RPMI8226 (cell line): ENCODE measurements around the gene PVALB.

Source experiments
- DNase-seq: peaks from one replicate; pipeline ENCODE4 v3.0.0-alpha.2; 2015

PVALB gene

DNA sequence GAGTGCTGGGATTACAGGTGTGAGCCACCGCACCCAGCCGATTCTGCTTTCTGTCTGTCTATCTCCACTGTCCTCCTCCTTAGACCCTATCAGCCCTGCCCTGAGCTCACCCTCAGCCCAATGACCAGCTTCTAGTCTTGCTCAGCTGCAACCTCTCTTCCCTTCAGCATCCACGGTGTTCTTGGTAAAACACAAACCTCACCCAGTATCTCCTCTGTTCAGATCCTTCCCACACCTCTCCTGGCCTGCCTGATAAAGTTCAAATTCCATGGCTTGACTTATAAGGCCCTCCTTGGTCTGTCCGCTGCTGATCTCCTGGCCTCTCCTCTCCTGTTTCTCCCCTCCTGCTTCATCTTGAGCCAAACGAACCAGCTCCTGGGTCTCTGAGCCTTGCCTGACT lies 29.4 kb upstream of the PVALB start:
- DNase-seq, result no peak

DNA sequence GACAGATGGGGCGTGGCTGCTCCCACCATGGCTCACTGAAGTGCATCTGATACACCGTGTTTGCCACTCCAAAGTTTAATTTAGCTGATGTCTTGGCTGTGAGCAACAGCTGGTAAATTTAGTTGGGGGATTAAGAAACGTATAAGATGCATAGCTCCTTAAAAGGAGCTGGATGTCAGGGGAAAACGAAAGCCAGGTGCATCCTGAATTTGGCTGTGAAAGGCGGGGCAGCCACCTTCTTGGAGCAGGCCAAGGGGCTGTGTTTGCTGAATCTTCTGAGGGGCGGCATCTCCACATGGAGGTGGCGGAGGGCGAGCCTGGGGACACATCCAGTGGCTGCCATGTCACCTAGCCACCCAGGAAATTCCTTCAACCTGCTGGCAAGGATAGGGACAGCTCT lies 23.3 kb upstream of the PVALB start:
- peak; percentile 84 for DNase-seq

DNA sequence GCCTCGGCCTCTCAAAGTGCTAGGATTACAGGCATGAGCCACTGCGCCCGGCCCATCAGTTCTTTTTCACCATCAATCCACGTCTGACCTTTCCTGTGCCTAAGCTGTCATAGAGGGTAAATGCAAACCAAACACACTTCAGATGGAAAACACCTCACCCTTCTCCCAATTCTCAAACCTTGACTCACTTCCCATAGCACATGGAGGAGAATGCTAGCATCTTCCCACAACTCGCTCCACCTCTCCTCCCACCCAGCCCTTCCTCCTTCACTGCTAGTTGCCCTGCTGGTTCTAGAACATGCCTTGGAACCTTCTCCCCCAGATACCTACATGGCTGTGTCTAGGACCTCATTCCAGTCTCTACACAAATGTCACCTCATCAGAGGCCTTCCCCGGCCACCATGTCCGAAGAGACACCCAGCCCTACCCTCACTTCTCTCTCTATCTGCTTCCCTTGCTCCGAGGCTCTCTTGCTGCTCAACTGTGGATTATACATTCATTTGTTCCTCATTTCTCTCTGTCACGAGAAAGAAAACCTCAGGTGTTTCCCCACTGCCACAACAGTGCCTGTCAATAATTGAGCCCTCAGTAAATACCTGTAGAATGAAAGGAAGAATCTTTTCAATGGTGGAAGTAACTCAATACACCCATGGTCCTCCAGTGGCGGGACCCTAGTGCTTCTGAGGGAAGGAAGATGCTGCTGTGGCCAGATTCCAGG lies 22.7 kb upstream of the PVALB start:
- peak; percentile 42 for DNase-seq

DNA sequence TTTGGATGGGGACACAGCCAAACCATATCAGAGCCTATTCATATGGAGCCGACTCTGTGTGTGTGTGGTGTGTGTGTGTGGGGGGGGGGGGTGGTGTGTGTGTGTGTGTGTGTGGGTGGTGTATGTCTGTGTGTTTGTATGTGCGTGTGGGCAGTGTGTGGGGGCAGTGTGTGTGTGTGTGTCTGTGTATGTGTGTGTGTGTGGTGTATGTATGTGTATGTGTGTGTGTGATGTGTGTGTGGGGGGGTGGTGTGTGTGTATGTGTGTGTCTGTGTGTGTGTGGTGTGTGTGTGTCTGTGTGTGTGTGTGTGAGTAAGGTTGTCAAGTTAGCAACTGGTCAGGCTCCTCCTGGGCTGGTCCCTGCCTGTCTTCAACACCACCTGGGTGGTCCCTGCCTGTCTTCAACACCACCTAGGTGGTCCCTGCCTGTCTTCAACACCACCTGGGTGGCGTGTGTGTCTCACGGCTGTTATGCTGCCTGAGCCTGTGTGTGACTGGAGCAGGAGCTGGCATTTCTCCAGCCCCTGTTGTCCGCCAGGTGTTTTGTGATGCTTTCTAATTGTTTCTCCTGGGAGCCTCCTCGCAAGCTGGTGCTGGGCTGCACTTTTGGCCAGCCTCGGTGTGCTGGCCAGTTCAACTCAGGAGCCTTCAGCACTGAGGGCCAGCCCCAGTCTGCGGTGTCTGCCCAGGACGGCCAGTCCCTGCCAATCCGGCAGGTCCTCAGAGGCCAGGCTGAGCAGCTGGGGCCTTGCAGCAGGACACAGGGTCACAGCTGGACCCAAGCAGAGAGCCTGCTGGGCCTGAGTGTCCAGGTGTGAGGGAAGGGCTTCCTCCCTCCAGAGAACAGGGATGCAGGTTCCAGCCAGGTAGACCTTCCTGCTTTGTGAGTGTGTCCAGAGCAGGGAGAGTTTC lies 21.5 kb upstream of the PVALB start:
- DNase-seq, result peak; percentile 92

DNA sequence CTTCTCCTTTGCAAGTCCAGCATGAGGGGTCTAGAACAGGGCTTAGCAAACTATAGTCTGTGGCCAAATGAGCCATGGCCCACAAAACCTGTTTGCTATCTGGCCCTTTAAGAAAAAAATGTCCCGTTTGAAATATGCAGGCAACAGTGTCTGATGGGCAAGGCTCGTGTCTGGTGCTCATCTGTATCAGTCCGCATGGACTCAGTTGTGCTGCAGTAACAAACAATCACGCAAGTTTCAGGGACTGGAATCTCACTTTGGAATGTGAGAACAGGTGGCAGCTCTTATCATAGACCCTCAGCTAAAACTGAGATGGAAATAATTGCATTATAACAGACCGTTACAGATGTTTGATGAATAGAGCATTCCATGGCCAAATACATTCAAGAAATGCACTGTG lies 19.1 kb upstream of the PVALB start:
- DNase-seq, result no peak

DNA sequence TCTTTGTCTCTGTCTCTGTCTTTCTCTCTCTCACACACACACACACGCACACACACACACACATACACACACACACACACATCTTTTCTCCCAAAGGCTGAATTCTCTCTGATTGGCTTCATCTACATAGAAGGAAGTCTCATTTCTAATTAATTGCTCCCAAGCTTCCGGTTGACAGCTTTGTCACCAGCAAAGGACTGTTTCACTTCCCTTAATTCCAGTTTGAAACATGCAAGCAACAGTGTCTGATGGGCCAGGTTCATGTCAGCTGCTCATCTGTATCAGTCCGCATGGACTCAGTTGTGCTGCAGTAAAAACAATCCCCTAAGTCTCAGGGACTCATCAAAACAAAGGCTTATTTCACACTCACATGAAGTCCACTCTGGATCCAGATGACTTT lies 16.2 kb upstream of the PVALB start:
- DNase-seq, result peak; percentile 89

DNA sequence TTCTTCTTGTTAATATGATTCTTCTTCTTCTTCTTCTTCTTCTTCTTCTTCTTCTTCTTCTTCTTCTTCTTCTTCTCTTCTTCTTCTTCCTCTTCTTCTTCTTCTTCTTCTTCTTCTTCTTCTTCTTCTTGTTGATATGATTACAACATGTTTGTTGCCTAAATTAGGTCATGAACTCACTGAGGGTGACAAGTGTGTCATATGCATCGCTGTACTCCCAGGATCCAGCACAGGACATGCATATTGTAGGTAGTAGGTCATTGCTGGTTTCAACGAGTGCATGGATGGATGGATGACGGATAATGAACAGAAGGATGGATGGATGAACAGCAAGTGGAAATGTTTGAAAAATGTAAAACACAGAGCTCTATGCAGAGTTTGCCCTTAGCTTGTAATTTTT lies 14.9 kb upstream of the PVALB start:
- no peak for DNase-seq

DNA sequence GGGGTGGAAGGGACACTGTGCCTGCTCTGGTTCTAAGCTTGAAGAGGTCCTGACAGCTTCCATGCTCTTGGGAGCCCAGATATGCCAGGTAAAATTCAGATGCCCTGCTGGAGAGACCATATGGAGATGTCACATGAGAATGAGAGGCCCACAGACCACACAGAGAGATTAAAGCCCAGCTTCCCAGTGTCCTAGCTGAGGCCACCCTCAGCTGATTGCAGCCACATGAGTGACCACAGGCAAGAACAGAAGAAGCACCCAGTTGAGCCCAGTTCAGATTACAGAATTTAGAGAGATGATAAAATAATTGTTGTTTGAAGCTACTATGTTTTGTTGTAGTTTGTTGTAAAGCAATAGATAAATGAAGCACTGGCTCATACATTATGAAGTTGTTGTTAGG lies 14.4 kb upstream of the PVALB start:
- DNase-seq, result no peak

DNA sequence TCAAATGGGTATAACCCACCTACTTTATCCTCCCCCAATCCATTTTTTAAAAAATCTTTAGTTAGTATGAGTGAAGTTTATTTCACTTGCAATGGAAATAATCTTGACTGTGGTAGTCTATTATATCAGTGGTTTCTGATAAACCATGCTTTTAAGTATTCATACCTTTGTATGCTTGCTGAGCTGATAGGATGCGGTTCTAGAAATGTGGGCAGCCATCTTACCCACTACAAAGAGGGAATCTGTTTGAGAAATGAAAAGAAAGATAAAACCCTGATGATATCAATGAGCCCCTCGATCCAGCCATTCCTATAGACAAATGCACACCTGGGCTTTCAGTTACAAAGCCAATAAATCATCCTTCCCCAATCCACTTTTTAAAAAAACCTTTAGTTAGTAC lies 13.8 kb upstream of the PVALB start:
- DNase-seq, result no peak

DNA sequence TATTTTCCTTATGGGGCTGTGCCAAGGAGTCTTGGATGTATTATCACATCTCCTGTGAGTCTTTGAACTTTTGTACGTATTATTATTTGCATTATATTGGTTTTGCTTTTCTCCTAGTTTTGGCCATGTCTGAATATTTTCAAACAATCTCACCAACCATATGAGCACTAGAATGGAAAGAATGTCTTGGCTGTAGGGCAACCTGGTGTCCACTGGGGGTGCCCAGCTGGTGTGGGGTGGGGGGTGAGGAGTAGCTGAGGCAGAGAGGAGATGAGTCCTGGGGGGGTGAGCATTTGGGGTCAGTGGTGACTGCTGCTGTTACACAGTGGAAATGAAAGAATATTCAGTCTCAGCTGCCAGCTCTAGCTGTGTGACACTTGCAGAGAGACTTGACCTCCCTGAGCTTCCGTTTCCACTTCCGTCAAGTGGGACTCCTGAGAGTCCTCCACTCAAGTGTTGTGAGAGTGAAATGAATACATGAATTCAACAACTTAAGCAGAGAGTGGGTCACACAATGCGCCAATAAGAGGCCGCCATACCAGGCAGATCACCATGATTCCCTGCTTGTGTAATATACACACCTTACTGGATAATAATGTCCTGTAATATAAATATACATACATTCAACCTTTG lies 12.7 kb upstream of the PVALB start:
- DNase-seq, result no peak

DNA sequence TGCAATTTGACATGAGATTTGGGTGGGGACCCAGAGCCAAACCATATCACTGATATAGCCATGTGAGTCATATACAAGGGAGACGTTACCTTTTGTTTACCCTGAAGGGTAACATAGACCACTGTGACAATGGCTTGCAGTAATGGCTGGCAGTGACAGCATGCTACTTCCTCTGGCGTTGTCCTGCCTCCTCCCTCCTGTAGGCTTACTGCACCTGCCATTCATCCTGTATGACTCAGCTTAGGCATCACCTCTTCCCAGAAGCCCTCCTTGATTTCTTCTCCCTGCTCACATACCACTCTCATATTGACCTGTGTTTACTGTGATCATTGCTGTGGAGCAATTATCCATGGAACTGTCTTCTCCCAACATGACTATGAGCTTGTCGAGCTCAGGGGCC lies 12.0 kb upstream of the PVALB start:
- DNase-seq, result no peak

DNA sequence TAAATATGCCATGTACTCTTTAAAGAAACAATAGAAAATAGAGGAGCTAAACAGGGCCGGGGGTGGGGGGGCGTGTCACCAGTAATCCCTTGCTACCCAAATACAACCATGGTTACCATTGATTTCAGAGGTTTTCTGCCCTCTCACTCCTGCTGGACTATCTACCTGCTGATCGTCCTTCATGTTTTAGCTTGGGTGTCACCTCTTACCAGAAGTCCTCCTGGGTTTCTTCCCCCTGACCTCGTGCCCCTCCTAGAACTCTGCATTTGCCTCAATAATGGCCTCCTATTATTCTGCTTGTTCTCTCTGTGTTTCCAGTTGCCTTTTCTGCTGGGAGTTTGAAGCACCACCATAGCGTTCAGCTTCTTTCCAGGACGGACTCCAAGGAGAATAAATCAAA lies 9.4 kb upstream of the PVALB start:
- no peak for DNase-seq

DNA sequence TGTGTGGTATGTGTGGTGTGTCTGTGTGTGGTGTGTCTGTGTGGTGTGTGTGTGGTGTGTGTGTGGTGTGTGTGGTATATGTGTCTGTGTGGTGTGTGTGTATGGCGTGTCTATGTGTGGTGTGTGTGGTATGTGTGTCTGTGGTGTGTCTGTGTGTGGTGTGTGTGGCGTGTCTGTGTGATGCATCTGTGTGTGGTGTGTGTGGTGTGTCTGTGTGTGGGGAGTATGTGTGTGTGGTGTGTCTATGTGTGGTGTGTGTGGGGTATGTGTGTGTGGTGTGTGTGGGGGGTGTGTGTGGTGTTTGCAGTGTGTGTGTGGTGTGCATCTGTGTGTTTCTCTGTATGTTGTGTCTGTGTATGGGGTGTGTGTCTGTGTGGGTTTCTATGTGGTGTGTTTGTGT lies 7.8 kb upstream of the PVALB start:
- DNase-seq, result no peak

DNA sequence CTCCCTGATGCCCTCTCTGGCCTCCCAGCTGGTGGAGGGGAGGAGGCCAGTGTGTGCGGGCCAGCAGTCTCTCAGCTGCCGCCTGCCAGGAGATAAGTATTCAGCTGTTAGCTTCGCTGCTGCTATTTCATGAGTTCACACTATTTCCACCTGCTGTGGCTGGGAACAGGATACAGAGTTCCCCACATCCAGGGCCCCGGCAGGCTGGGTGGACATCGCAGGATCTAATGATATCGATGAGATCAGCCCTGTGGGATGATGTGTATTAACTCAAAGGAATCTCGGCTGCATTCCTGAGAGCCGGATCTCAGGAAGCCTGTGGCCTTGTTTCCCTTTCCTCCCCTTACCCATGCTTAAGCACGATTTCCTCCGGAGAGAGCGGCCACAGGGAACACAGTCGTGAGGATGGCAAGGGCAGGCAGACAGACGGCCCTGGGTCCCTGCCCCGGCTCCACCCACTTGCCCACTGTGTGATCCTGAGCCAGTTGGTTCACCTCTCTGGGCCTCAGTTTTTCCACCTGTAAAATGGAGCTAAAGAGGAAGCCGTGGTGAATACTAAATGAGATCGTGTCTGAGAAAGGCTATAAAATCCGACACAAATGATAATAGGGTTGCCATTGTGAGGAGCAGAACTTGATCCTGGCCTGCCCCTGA lies 6.5 kb upstream of the PVALB start:
- DNase-seq, result no peak

DNA sequence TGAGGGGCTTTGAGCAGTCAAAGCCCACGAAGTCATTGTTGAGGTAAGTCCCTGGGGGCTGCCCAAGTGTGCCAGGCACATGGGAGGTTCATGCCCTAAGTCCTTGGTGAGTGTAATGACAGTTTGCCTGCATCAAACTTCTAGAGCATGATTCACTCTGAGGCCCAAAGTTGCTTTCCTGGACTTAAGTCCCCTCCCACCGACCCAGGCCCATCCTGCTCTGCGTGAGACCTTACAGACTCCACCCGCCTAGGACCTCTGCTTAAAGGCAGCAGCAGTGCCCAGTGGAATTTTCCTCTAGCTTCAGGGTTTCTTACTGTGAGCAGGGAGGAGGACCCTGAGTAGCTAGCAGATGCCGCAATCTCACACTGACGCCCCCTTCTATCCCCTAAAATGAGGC lies 5.7 kb upstream of the PVALB start:
- no peak for DNase-seq

DNA sequence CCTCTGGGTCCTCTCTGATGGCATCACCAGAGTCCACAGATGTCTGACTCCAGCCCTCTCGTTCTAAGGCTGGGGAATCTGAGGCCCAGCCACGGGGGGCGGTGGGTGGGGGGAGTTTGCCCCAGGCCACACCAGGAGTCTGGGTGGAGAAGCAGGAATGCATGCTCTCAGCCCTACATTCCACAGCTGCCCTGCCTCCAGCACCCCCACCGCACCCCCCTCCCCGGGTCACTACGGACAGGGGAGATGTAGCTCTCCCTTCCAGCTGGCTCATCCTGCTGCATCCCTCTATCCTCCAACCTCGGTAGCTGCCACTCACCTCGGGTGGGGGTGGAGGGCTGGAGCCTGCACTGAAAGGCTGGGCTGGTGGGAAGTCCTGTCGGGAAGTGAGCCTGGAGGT lies 2.3 kb upstream of the PVALB start:
- no peak for DNase-seq

DNA sequence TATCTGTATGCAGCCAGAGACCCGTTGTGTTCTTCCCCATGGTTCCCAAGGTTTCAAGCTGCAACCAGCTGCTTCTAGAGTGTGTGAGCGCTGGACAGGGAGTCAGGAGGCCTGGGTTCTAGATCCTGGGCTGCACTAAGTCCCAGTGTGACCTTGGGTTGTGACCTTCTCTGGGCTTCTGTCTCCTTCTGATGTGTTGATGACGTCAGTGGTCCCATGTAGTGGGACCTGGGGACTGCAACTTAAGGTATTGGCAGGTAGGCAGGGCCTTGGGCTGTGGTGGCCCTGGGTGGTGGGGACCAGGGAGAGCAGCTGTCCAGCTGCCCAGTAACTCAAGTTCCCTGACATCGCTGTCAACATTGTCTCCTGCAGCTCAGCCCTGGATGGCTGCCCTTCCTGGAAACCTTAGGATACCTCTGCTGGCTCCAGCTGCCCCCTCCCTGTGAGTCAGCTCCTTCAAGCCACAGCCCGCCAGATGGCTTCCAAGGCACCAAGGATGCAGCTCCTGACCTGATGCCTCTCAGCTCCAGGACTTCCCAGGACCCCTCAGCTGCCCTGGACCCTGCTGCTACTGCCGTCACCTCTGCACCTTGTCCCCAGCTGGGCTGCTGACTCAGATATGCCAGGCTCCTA lies 1.3 kb upstream of the PVALB start:
- no peak for DNase-seq

DNA sequence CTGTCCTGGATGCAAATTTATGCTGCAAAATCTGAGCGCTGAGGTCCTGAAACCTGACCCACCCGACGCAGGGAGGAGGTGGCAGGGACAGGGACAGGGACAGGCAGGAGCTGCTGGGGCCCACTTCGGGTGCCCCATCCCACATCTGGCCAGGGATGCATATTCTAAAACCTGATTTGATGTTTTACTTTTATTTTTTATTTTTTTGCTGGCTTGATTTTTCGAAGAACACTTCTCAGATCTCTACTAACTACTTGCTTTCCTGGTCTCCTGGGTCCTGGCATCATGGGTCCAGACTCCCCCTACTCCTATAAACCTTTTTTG lies 652 bp upstream of the PVALB start:
- DNase-seq, result no peak

DNA sequence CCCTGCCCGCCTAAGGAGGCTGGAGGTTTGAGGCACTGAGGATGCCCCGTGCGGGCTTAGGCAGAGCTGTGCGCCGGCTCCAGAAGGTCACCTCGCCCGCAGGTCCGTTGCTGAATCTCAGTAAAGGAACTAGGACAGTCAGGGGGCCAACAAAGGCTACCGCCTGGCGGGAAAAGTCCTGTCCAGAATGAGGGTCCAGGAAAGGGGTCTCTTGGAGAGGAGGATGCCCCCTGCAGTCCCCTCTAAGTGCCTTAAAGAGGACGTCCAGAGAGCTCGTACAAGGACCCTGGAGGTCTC lies 548 bp downstream of the PVALB start:
- peak; percentile 59 for DNase-seq

DNA sequence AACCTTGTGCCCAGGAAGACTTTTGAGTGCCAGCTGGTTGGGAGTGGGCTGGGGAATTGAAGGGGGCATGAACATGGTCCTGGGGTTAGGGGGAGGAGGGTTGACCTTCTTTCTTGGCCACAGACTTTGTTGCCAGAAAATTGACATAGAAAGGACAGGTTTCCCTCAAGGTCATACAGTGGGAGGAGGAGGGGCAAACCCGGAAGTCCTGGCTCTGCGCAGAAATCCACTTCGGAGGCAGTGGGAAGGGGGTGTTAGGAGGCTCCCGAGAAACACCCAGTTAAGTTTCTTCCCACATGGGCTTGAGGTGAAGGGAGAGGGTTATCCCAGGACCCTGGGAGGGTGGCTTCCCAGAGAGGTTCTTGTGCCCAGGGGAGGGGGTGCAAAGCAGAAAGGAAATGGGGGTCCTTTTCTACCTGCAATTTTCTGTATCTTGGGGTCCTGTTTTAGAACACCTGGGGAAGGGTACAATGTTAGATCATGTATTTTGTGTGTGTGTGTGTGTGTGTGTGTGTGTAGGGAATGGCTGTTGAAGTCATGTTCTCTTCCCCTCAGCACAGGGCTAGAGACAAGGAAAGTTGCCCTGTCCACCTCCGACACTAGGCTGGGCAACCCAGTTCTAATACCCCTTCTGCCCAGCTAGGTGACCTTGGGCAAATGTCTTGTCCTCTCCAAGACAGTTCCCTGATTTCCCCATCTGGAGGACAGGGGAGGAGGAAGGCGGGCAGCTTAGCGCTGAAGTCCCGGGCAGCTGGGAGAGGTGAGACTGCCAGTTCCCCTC lies 1.1 kb downstream of the PVALB start:
- DNase-seq, result peak; percentile 28

DNA sequence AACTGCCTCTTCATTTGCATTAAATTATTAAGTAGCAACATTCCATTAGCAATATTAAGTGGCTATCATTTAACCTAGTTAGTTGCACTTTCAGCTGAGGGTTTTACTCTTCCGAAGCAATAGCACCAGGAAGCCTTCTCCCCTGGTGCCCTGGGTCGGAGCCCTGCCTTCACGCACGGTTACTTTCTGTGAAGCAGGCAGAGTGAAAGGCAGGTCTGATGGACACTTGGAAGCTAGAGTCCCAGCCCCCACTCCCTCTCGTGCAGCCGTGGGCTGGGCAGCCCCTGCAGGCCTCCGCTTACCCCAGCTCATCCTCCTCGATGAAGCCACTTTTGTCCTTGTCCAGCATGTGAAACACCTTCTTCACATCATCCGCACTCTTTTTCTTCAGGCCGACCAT lies 2.0 kb downstream of the PVALB start:
- no peak for DNase-seq

DNA sequence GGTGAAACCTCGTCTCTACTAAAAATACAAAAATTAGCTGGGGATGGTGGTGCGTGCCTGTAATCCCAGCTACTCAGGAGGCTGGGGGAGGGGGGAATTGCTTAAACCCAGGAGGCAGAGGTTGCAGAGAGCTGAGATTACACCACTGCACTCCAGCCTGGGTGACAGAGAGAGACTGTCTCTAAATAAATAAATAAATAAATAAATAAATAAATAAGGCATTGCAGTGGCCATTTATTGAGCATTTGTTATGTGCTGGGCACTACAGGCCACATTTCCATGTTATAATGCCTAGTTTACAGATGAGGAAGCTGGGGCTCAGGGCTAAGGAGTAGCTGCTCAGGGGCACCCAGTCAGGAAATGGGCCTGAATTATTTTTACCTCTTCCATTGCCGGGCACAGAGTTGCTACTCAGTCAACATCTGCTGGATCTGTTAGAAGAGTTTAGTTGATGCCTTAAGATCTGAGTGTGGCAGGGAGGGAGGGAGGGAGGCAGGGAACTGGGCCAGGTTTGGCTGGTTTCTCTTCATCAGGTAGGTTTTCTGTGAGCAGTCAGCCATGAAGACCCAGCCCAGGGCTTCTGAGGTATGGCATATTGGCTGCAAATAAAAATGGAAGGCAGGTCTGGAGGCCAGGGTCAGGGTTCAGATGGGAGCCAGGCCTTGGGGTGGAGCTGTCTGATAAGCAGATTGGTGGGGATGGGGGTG lies 5.6 kb downstream of the PVALB start:
- DNase-seq, result peak; percentile 53
